Urinary bladder (tissue), 4 donors: ENCODE data around the gene CA11. TPM values are rescaled to one million over a fixed set of nuclear protein-coding genes. Genes with fewer than 3 reads are reported as not detected.
A peak's percentile ranks its signal among the peaks of the same experiment; 100 is the strongest.

Experiments used
- DNase-seq: peaks from one replicate; pipeline ENCODE4 v3.0.0-alpha.2; 2015; ENCODE audit errors: extremely low spot score
- H3K27ac ChIP-seq: one replicate; pipeline ENCODE4 v1.5.1; 2013; ENCODE audit warnings: low read depth, mild to moderate bottlenecking, moderate library complexity
- H3K36me3 ChIP-seq: one replicate; pipeline ENCODE4 v1.6.1; 2013; ENCODE audit warnings: mild to moderate bottlenecking, moderate library complexity; ENCODE audit not compliant: insufficient read depth
- H3K4me1 ChIP-seq: one replicate; pipeline ENCODE4 v1.6.1; 2013; ENCODE audit warnings: mild to moderate bottlenecking, moderate library complexity; ENCODE audit not compliant: insufficient read depth
- H3K4me3 ChIP-seq: one replicate; pipeline ENCODE4 v1.5.1; 2013; ENCODE audit warnings: low read depth, low read length
- WGBS: extraction: QIAGEN DNeasy Blood & Tissue Kit; methylation state at CpG from one replicate; pipeline ENCODE4 v1.1.7; 2013; 5-methylcytosine and 5-hydroxymethylcytosine counted together
- polyA plus RNA-seq: library from polyadenylated mRNA; stranded (reverse); fragments of 200-250 nt; gene quantifications from one replicate; pipeline ENCODE4 v1.2.3, GENCODE V29; 2013
- total RNA-seq: library from RNA; depleted of rRNA; stranded (reverse); fragments of >200 nt; gene quantifications from one replicate; pipeline ENCODE4 v1.2.3, GENCODE V29; 2014
- donor health status: healthy with polysubstance abuse.
- donor health status: healthy.

CA11 gene
- total and polyA plus RNA-seq, 2 donors = 1.8 to 13.4 TPM

- Histone ChIP-seq H3K27ac (peak within 1 kb of the TSS; percentile 0), H3K4me3 (no peak within 1 kb of the TSS), H3K4me1 (no peaks in the 10 kb centered on the region), H3K36me3 (no peaks in the 10 kb centered on the region)
- WGBS = 40% methylated on average over 31 of the region's 31 CpGs
- DNase-seq = no peak
These were observed 31.4 kb downstream of the CA11 start, which contains the start of gene FAM83E for GRCh38 chr19:48614436-48615230. TSS of gene FAM83E (minus strand) at chr19:48615076. CDS start at chr19:48613372, 1,704 bp downstream.

GRCh38 chr19:48613852-48614435 is 32.0 kb downstream of the CA11 start:
- no peak overlapping the region for H3K4me3 ChIP-seq
- H3K4me1 ChIP-seq = no peaks in the 10 kb centered on the region
- 60% methylated on average over 13 of the region's 13 CpGs for WGBS
- H3K36me3 ChIP-seq = no peaks in the 10 kb centered on the region
- DNase-seq = no peak
- H3K27ac ChIP-seq = peak overlapping the region; percentile 0

GRCh38 chr19:48613024-48613851 is 32.7 kb downstream of the CA11 start:
- no peak for DNase-seq
- no peaks in the 10 kb centered on the region for H3K4me1 ChIP-seq
- no peak overlapping the region for H3K4me3 ChIP-seq
- H3K27ac ChIP-seq = no peak overlapping the region
- no peaks in the 10 kb centered on the region for H3K36me3 ChIP-seq
- WGBS = 86% methylated on average over 39 of the region's 39 CpGs

GRCh38 chr19:48611872-48612271 is 34.1 kb downstream of the CA11 start:
- H3K4me3 ChIP-seq = no peak overlapping the region
- no peak for DNase-seq
- no peaks in the 10 kb centered on the region for H3K4me1 ChIP-seq
- no peak overlapping the region for H3K27ac ChIP-seq
- 91% methylated on average over 14 of the region's 14 CpGs for WGBS
- H3K36me3 ChIP-seq = no peaks in the 10 kb centered on the region

- 94% methylated on average over 20 of the region's 20 CpGs for WGBS
- no peak for DNase-seq
- H3K4me1 ChIP-seq = no peaks in the 10 kb centered on the region
- no peak overlapping the region for H3K4me3 ChIP-seq
- H3K36me3 ChIP-seq = no peaks in the 10 kb centered on the region
- H3K27ac ChIP-seq = no peak overlapping the region
These were observed 36.3 kb downstream of the CA11 start for GRCh38 chr19:48609571-48610108.

- 15% methylated on average over 9 of the region's 9 CpGs for WGBS
- no peak for DNase-seq
- no peaks in the 10 kb centered on the region for H3K36me3 ChIP-seq
- H3K4me1 ChIP-seq = no peaks in the 10 kb centered on the region
- no peak overlapping the region for H3K27ac ChIP-seq
- no peak overlapping the region for H3K4me3 ChIP-seq
These were observed 37.2 kb downstream of the CA11 start for GRCh38 chr19:48608798-48609263.

- WGBS = 83% methylated on average over 7 of the region's 7 CpGs
These were observed 38.6 kb downstream of the CA11 start for GRCh38 chr19:48607359-48607755.

GRCh38 chr19:48606463-48607358 is 39.3 kb downstream of the CA11 start, which contains the start of gene SPACA4:
TSS of gene SPACA4 (plus strand) at chr19:48606742. CDS start at chr19:48606979, 237 bp downstream.
- Histone ChIP-seq H3K36me3 (no peaks in the 10 kb centered on the region), H3K4me3 (no peak within 1 kb of the TSS), H3K4me1 (no peaks in the 10 kb centered on the region), H3K27ac (no peak within 1 kb of the TSS)
- DNase-seq = no peak
- WGBS = 90% methylated on average over 39 of the region's 39 CpGs

More at GRCh38 chr19:48607359-48607755, 38.6 kb downstream of the CA11 start:
- no peaks in the 10 kb centered on the region for H3K36me3 ChIP-seq
- H3K4me3 ChIP-seq = no peak overlapping the region
- DNase-seq = no peak
- no peaks in the 10 kb centered on the region for H3K4me1 ChIP-seq
- H3K27ac ChIP-seq = no peak overlapping the region

- Histone ChIP-seq H3K4me1 (no peaks in the 10 kb centered on the region), H3K4me3 (no peak overlapping the region), H3K27ac (no peak overlapping the region), H3K36me3 (no peaks in the 10 kb centered on the region)
- no peak for DNase-seq
- 91% methylated on average over 9 of the region's 9 CpGs for WGBS
These were observed 42.1 kb downstream of the CA11 start for GRCh38 chr19:48603850-48604249.

GRCh38 chr19:48603449-48603848 is 42.5 kb downstream of the CA11 start:
- Histone ChIP-seq H3K27ac (no peak overlapping the region), H3K4me1 (no peaks in the 10 kb centered on the region), H3K4me3 (no peak overlapping the region), H3K36me3 (no peaks in the 10 kb centered on the region)
- no peak for DNase-seq
- WGBS = 92% methylated on average over 39 of the region's 39 CpGs

DNA sequence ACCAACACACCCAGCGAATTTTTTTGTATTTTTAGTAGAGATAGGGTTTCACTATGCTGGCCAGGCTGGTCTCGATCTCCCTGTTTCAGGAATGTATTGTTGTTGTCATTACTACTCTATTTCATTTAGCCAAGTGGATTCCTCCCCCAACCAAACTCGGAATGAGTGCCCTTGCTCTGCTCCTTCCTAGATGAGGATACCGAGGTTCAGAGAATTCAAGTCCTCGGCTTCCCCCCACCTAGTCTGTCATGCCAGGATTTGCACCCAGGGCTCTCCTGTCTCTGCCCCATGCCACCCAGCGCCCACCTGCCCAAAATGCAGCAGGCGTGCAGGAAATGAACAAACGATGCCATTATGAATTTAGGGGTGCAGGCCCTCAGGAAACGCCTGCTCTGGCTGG is 43.0 kb downstream of the CA11 start:
- DNase-seq = no peak
- Histone ChIP-seq H3K27ac (no peak overlapping the region), H3K4me1 (no peaks in the 10 kb centered on the region), H3K4me3 (no peak overlapping the region), H3K36me3 (no peaks in the 10 kb centered on the region)
- 84% methylated on average over 9 of the region's 9 CpGs for WGBS

DNA sequence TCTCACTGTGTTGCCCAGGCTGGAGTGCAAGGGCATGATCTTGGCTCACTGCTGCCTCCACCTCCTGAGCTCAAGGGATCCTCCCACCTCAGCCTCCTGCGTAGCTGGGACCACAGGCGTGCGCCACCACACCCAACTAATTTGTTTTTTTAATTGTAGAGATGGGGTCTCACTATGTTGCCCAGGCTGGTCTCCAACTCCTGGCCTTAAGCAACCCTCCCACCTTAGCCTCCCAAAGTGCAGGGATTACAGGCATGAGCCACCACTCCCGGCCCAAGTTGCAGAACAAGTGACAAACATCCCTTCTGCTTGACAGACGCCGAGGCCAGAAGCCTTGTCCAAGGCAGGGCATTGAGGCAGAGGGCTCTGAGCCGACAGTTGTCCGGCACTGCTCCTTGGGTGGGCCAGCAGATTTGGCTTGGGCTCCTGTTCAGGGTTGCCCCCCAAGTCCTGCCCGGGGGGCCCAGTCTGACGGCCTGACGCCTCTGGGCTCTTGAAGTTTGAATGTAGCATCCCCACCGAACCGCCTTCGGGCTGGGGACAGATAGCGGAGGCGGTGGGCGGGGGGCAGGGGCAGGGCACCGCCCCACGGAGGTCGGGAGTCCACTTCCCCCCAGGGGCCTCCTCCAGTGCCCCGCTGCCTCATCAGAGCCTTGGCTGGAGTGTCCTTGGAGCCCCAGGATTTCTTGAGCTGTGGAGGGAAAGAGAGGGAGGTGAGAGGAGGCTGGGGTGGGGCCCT is 45.1 kb downstream of the CA11 start:
- no peak overlapping the region for H3K4me3 ChIP-seq
- H3K36me3 ChIP-seq = no peaks in the 10 kb centered on the region
- no peak overlapping the region for H3K27ac ChIP-seq
- no peaks in the 10 kb centered on the region for H3K4me1 ChIP-seq
- no peak for DNase-seq
- WGBS = 88% methylated on average over 21 of the region's 21 CpGs
